Measurements from ENCODE around the gene PPP2R2B. TPM values are rescaled to one million over a fixed set of nuclear protein-coding genes. Genes with fewer than 3 reads are reported as not detected.

PPP2R2B gene
- total and polyA plus RNA-seq, 2 donors (not counting 3 experiments of a cell fraction or from before 2014, with no cell fraction given) = not detected

GRCh38 chr5:146772881-146773466 is 105.6 kb downstream of the PPP2R2B start:
- no TSS peak for BruUV-seq (replicated peaks)
- no peak overlapping the region for H3K4me3 ChIP-seq (replicated peaks in 1 of 3; ENCODE audit: insufficient read depth in 1 of 3, low read depth in 1 of 3, low read length in 3 of 3)
- no peaks in the 10 kb centered on the region for H3K79me2 ChIP-seq (ENCODE audit: control insufficient read depth, insufficient read depth, low read length)
- no peaks in the 10 kb centered on the region for H3K9me1 ChIP-seq (replicated peaks; ENCODE audit: control insufficient read depth, extremely low read depth, insufficient read depth, low read length)
- no peaks in the 10 kb centered on the region for H3K36me3 ChIP-seq (ENCODE audit: control insufficient read depth in 2 of 2, extremely low read depth in 1 of 2, insufficient read depth in 2 of 2, low read length in 2 of 2)
- dilution Hi-C loops (cut with MboI; ENCODE audit: extremely low pct_ligation_motif_present, low sequenced_read_pairs) (no loop called here), intact Hi-C loops (cut with micrococcal nuclease) (no loop called here)
- no peaks in the 10 kb centered on the region for H3K4me1 ChIP-seq (ENCODE audit: control insufficient read depth, extremely low read depth, insufficient read depth, low read length)
- no peak for FAIRE-seq
- TF ChIP-seq EZH2 (IDR thresholded peaks at IDR 0.05; ENCODE audit: borderline replicate concordance, low read depth, low read length, severe bottlenecking) (no peak), JUN (IDR thresholded peaks at IDR 0.05; ENCODE audit: borderline replicate concordance, insufficient read depth, insufficient read length, low read depth) (no peak), GATA2 (IDR thresholded peaks at IDR 0.05; ENCODE audit: insufficient read depth, insufficient read length, low read depth, low read length) (no peak), CTCF (IDR thresholded peaks at IDR 0.05; ENCODE audit: extremely low read depth in 1 of 2, insufficient read depth in 1 of 2, low read depth in 1 of 2, low read length in 2 of 2) (no peak), FOS (IDR thresholded peaks at IDR 0.05; ENCODE audit: borderline replicate concordance, insufficient read depth, low read length) (no peak), POLR2AphosphoS5 (IDR thresholded peaks at IDR 0.05; ENCODE audit: insufficient read depth, low read depth, low read length) (no peak), POLR2A (IDR thresholded peaks at IDR 0.05; ENCODE audit: low read depth, low read length) (no peak), MYC (IDR thresholded peaks at IDR 0.05; ENCODE audit: low read depth, low read length) (no peak)
- TF ChIP-seq, protein P1, sequence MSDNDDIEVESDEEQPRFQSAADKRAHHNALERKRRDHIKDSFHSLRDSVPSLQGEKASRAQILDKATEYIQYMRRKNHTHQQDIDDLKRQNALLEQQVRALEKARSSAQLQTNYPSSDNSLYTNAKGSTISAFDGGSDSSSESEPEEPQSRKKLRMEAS (IDR thresholded peaks at IDR 0.05; ENCODE audit: insufficient read depth, insufficient read length) = no peak
- ChIA-PET CTCF (no interaction called here), POLR2A (no interaction called here)
- no peak overlapping the region for H3K27ac ChIP-seq (ENCODE audit: insufficient read depth, low read depth, low read length)
- H4K20me1 ChIP-seq (replicated peaks; ENCODE audit: control insufficient read depth, extremely low read depth, insufficient read depth, low read length) = no peaks in the 10 kb centered on the region
- no peak overlapping the region for H3K4me2 ChIP-seq (ENCODE audit: insufficient read depth, low read length)
- no peaks in the 10 kb centered on the region for H3K27me3 ChIP-seq (ENCODE audit: control insufficient read depth in 2 of 2, insufficient read depth in 2 of 2, low read length in 2 of 2)
- no peak for DNase-seq (ENCODE audit: low read depth, low spot score)
- H3K9ac ChIP-seq (replicated peaks; ENCODE audit: extremely low read depth, insufficient read depth, low read length) = no peak overlapping the region
- H3K9me3 ChIP-seq (replicated peaks; ENCODE audit: control insufficient read depth, insufficient read depth, low read length) = no peaks in the 10 kb centered on the region
- H2AFZ ChIP-seq (ENCODE audit: low read depth, low read length) = no peak overlapping the region
